Keratinocyte (primary cell): ENCODE results near the gene SLC7A11. TPM values are rescaled to one million over a fixed set of nuclear protein-coding genes. Genes with fewer than 3 reads are reported as not detected.

Experiments used
- DNase-seq: peaks from one replicate; pipeline ENCODE4 v3.0.0-alpha.2; 2011; ENCODE audit warnings: low read depth, missing footprints, low spot score
- FAIRE-seq: peaks from 2 replicates; lab custom pipeline; 2011; peaks lifted over from hg19 to GRCh38; lab: Jason Lieb, UNC
- H2AFZ ChIP-seq: 2 replicates; pipeline ENCODE4 v1.6.0; 2012; ENCODE audit warnings: low read length, control low read depth, inconsistent platforms; ENCODE audit not compliant: control insufficient read depth
- H3K27ac ChIP-seq: 2 replicates; pipeline ENCODE4 v1.5.1; 2011; ENCODE audit warnings: low read length; ENCODE audit not compliant: control insufficient read depth, insufficient read depth
- H3K27me3 ChIP-seq: 3 replicates; pipeline ENCODE4 v1.6.0; 2011; ENCODE audit warnings: low read length; ENCODE audit not compliant: control insufficient read depth, insufficient read depth; ENCODE audit errors: extremely low read depth
- H3K36me3 ChIP-seq, 2 experiments: 2 replicates in 1 of 2; 3 replicates in 1 of 2; pipeline ENCODE4 v1.5.1; 2011; ENCODE audit warnings: low read length in 2 of 2, mild to moderate bottlenecking in 1 of 2; ENCODE audit not compliant: control insufficient read depth in 2 of 2, insufficient read depth in 2 of 2; ENCODE audit errors: extremely low read depth in 1 of 2
- H3K4me1 ChIP-seq: 3 replicates; pipeline ENCODE4 v1.5.1; 2011; ENCODE audit warnings: low read length; ENCODE audit not compliant: control insufficient read depth, insufficient read depth; ENCODE audit errors: extremely low read depth
- H3K4me2 ChIP-seq: 3 replicates; pipeline ENCODE4 v1.6.0; 2011; ENCODE audit warnings: low read depth, low read length; ENCODE audit not compliant: control insufficient read depth, insufficient read depth; ENCODE audit errors: extremely low read depth
- H3K4me3 ChIP-seq, 3 experiments: fragments of 200-600 bp in 1 of 3; sonication (generic) in 1 of 3; 2 replicates in 2 of 3; 3 replicates in 1 of 3; pipeline ENCODE4 v1.5.1; 2011 to 2016; ENCODE audit warnings: low read length in 3 of 3, mild to moderate bottlenecking in 3 of 3, control low read depth in 2 of 3, inconsistent platforms in 1 of 3, low read depth in 1 of 3, mixed read lengths in 1 of 3, mixed run types in 1 of 3, moderate library complexity in 1 of 3; ENCODE audit not compliant: control insufficient read depth in 2 of 3, insufficient read depth in 2 of 3; ENCODE audit errors: extremely low read depth in 1 of 3
- H3K79me2 ChIP-seq: 2 replicates; pipeline ENCODE4 v1.6.0; 2012; ENCODE audit warnings: low read length; ENCODE audit not compliant: control insufficient read depth, insufficient read depth
- H3K9ac ChIP-seq: 3 replicates; pipeline ENCODE4 v1.6.0; 2011; ENCODE audit warnings: low read length; ENCODE audit not compliant: control insufficient read depth, insufficient read depth; ENCODE audit errors: extremely low read depth
- H3K9me1 ChIP-seq: 3 replicates; pipeline ENCODE4 v1.6.0; 2011; ENCODE audit warnings: low read length; ENCODE audit not compliant: control insufficient read depth, insufficient read depth; ENCODE audit errors: extremely low read depth
- H3K9me3 ChIP-seq: 2 replicates; pipeline ENCODE4 v1.5.1; 2012; ENCODE audit warnings: low read depth, low read length; ENCODE audit not compliant: control insufficient read depth
- H4K20me1 ChIP-seq: 3 replicates; pipeline ENCODE4 v1.6.0; 2011; ENCODE audit warnings: low read length; ENCODE audit not compliant: control insufficient read depth, insufficient read depth; ENCODE audit errors: extremely low read depth
- EZH2 ChIP-seq: IDR thresholded peaks from one replicate; pipeline ENCODE4 v1.6.1; 2012; ENCODE audit warnings: inconsistent platforms, mild to moderate bottlenecking, low read length, moderate library complexity
- dilution Hi-C: fragments of 300-500 bp; cut with MboI; formaldehyde crosslinking; loops from one replicate; pipeline ENCODE4 v1.7.0; 2020; ENCODE audit warnings: low sequenced_read_pairs; ENCODE audit not compliant: extremely low pct_ligation_motif_present
- polyA plus RNA-seq, 5 experiments: library from polyadenylated mRNA; depleted of rRNA in 3 of 5; stranded (reverse) in 3 of 5; stranded (forward) in 1 of 5; unstranded in 1 of 5; fragments of >200 nt; gene quantifications; 1 replicate in 1 of 5; 2 replicates in 3 of 5; 3 replicates in 1 of 5; pipeline versions ENCODE4 v1.2.1 to v1.2.3, GENCODE V29; 2011 to 2012; ENCODE audit warnings: missing spikeins in 2 of 5, low read depth in 1 of 5, low replicate concordance in 1 of 5
- TF ChIP-seq, protein P1 (sequence below), 3 experiments: IDR thresholded peaks in 1 of 3; conservative IDR thresholded peaks in 1 of 3; optimal IDR thresholded peaks in 1 of 3; 2 replicates in 2 of 3; 3 replicates in 1 of 3; pipeline versions ENCODE3 to v1.5.1; 2011; ENCODE audit warnings: low read length in 3 of 3, mild to moderate bottlenecking in 3 of 3, moderate library complexity in 2 of 3, control low read depth in 1 of 3, inconsistent platforms in 1 of 3; ENCODE audit not compliant: insufficient read depth in 2 of 3; ENCODE audit errors: extremely low read depth in 1 of 3

SLC7A11 gene
- polyA plus RNA-seq, 1 donor (not counting 4 experiments of a cell fraction or from before 2014, with no cell fraction given) = 8.4 TPM

- dilution Hi-C loops = no loop called here
- Histone ChIP-seq H3K4me1 (peaks cover 18% of the 10 kb centered on the region), H3K27me3 (no peaks in the 10 kb centered on the region), H3K27ac (no peak overlapping the region), H4K20me1 (no peaks in the 10 kb centered on the region), H3K4me2 (no peak overlapping the region), H3K9me1 (peaks cover 2% of the 10 kb centered on the region), H3K4me3 (no peak overlapping the region), H3K9me3 (no peaks in the 10 kb centered on the region), H3K36me3 (peaks cover 0 to 3% of the 10 kb centered on the region in 2 experiments), H2AFZ (no peak overlapping the region), H3K79me2 (no peaks in the 10 kb centered on the region), H3K9ac (no peak overlapping the region)
- FAIRE-seq = no peak
- TF ChIP-seq EZH2 = no peak
- TF ChIP-seq, protein P1, sequence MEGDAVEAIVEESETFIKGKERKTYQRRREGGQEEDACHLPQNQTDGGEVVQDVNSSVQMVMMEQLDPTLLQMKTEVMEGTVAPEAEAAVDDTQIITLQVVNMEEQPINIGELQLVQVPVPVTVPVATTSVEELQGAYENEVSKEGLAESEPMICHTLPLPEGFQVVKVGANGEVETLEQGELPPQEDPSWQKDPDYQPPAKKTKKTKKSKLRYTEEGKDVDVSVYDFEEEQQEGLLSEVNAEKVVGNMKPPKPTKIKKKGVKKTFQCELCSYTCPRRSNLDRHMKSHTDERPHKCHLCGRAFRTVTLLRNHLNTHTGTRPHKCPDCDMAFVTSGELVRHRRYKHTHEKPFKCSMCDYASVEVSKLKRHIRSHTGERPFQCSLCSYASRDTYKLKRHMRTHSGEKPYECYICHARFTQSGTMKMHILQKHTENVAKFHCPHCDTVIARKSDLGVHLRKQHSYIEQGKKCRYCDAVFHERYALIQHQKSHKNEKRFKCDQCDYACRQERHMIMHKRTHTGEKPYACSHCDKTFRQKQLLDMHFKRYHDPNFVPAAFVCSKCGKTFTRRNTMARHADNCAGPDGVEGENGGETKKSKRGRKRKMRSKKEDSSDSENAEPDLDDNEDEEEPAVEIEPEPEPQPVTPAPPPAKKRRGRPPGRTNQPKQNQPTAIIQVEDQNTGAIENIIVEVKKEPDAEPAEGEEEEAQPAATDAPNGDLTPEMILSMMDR (optimal IDR thresholded peaks at IDR 0.05 in 1 of 3, IDR thresholded peaks at IDR 0.05 in 1 of 3, conservative IDR thresholded peaks at IDR 0.05 in 1 of 3; ENCODE audit: extremely low read depth in 1 of 3, insufficient read depth in 2 of 3, low read length in 3 of 3) = no peak
- DNase-seq = no peak
These were observed 37.6 kb downstream of the SLC7A11 start for GRCh38 chr4:138204507-138204906.

DNA sequence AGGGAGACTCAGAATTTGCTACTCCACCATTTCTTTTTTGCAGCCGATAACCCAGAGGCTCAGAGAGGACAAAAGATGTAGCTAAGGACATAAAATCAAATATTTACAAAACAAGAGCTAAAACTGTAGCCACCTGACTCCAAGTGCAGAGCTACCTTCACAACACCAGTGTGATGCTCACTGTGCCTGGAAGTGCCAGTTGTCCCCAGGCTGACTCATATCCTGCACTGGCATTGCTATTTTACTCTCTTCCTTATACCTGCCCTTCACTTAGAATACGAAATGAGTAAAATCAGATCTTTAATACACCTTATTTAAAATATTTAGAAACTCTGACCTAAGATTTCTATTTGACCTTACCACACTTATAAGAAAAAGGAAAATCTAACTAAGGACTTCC lies 39.5 kb downstream of the SLC7A11 start:
- Histone ChIP-seq H3K4me2 (no peak overlapping the region), H3K9ac (no peak overlapping the region), H3K4me3 (no peak overlapping the region), H3K27ac (no peak overlapping the region), H3K79me2 (no peaks in the 10 kb centered on the region), H3K4me1 (peaks cover 22% of the 10 kb centered on the region), H3K9me3 (no peaks in the 10 kb centered on the region), H3K36me3 (peaks cover 0 to 11% of the 10 kb centered on the region in 2 experiments), H3K27me3 (no peaks in the 10 kb centered on the region), H4K20me1 (no peaks in the 10 kb centered on the region), H2AFZ (no peak overlapping the region), H3K9me1 (peaks cover 2% of the 10 kb centered on the region)
- no peak for FAIRE-seq
- dilution Hi-C loops = no loop called here
- no peak for DNase-seq
- no peak for TF ChIP-seq EZH2
- TF ChIP-seq, protein P1 (optimal IDR thresholded peaks at IDR 0.05 in 1 of 3, IDR thresholded peaks at IDR 0.05 in 1 of 3, conservative IDR thresholded peaks at IDR 0.05 in 1 of 3; ENCODE audit: extremely low read depth in 1 of 3, insufficient read depth in 2 of 3, low read length in 3 of 3) = no peak
